HCT116 (cell line): ENCODE results near the gene HNRNPU. TPM values are rescaled to one million over a fixed set of nuclear protein-coding genes. Genes with fewer than 3 reads are reported as not detected.

ENCODE experiments used
- ATAC-seq: fragments of 200-7000 bp; cut with Tn5 transposase; 2 replicates; pipeline ENCODE4 v1.9.1; 2020; ENCODE audit warnings: mild to moderate bottlenecking, moderate library complexity
- BruUV-seq: library from RNA; stranded (reverse); fragments of 400-500 nt; replicated peaks from 2 replicates; lab custom pipeline; 2021; lab: Mats Ljungman, UMichigan
- CTCF ChIA-PET: fragments of 300-600 bp; sonication (Branson Sonifier 250); formaldehyde crosslinking; loops from one replicate; lab custom pipeline; 2021; ENCODE audit warnings: antibody characterized with exemption; lab: Charles Lee
- POLR2A ChIA-PET: fragments of 300-600, 350-600 bp; sonication (Branson Sonifier 250); formaldehyde crosslinking; loops from one replicate; lab custom pipeline; 2021; ENCODE audit warnings: antibody characterized with exemption; lab: Charles Lee
- RAD21 ChIA-PET, 2 experiments: fragments of 300-600 bp; sonication (Branson Sonifier 250); formaldehyde crosslinking; loops; one replicate each; lab custom pipeline; 2023; ENCODE audit warnings: low total read pairs in 2 of 2; ENCODE audit not compliant: uncharacterized antibody in 2 of 2, unreplicated experiment in 2 of 2, low non-redundant PET in 1 of 2; lab: Charles Lee
- DNase-seq: peaks from one replicate; pipeline ENCODE4 v3.0.0-alpha.2; 2010; ENCODE audit warnings: low read depth, low spot score
- H2AFZ ChIP-seq: fragments of 200-600 bp; shearing (Covaris generic), sonication (generic); 2 replicates; pipeline ENCODE4 v1.6.1; 2017; ENCODE audit warnings: low read depth, mixed run types, mixed read lengths, antibody characterized with exemption, low read length; ENCODE audit not compliant: poor library complexity, severe bottlenecking
- H3K27ac ChIP-seq: 2 replicates; pipeline ENCODE4 v1.5.1; 2012; ENCODE audit warnings: low read depth, low read length
- H3K27me3 ChIP-seq: fragments of 200-600 bp; sonication (generic); 2 replicates; pipeline ENCODE4 v1.6.1; 2016; ENCODE audit warnings: mixed run types, low read length, mixed read lengths; ENCODE audit not compliant: insufficient read depth
- H3K36me3 ChIP-seq, 2 experiments: fragments of 200-500 bp in 1 of 2; fragments of 200-600 bp in 1 of 2; sonication (Bioruptor generic) in 1 of 2; sonication (generic) in 1 of 2; 2 replicates each; pipeline versions ENCODE4 v1.5.1 to v1.6.1; 2014 to 2016; ENCODE audit warnings: low read length in 2 of 2, inconsistent platforms in 1 of 2, mixed read lengths in 1 of 2, mixed run types in 1 of 2; ENCODE audit not compliant: insufficient read depth in 2 of 2, control insufficient read depth in 1 of 2
- H3K4me1 ChIP-seq, 2 experiments: fragments of 200-600 bp in 1 of 2; sonication (generic) in 1 of 2; 2 replicates each; pipeline versions ENCODE4 v1.5.1 to v1.6.1; 2012 to 2017; ENCODE audit warnings: low read length in 2 of 2, inconsistent platforms in 1 of 2, mild to moderate bottlenecking in 1 of 2, mixed read lengths in 1 of 2, mixed run types in 1 of 2, moderate library complexity in 1 of 2; ENCODE audit not compliant: insufficient read depth in 2 of 2, control insufficient read depth in 1 of 2
- H3K4me2 ChIP-seq: fragments of 200-600 bp; sonication (generic); 2 replicates; pipeline ENCODE4 v1.6.1; 2017; ENCODE audit warnings: mixed run types, low read length, mixed read lengths
- H3K4me3 ChIP-seq, 2 experiments: fragments of 200-600 bp in 1 of 2; sonication (generic) in 1 of 2; replicated peaks in 1 of 2; 2 replicates each; pipeline ENCODE4 v1.5.1; 2011 to 2016; ENCODE audit warnings: low read length in 2 of 2, control low read depth in 1 of 2, low read depth in 1 of 2, mild to moderate bottlenecking in 1 of 2, mixed read lengths in 1 of 2, mixed run types in 1 of 2
- H3K79me2 ChIP-seq: fragments of 200-600 bp; sonication (generic); 2 replicates; pipeline ENCODE4 v1.6.1; 2017; ENCODE audit warnings: mild to moderate bottlenecking, mixed run types, low read length, moderate library complexity, mixed read lengths; ENCODE audit not compliant: insufficient read depth
- H3K9ac ChIP-seq: fragments of 200-600 bp; sonication (generic); 2 replicates; pipeline ENCODE4 v1.6.1; 2016; ENCODE audit warnings: low read length, mixed read lengths
- H3K9me2 ChIP-seq: fragments of 200-600 bp; sonication (generic), shearing (Covaris generic); 2 replicates; pipeline ENCODE4 v1.6.1; 2017; ENCODE audit warnings: mixed run types, mild to moderate bottlenecking, moderate library complexity; ENCODE audit not compliant: insufficient read depth
- H3K9me3 ChIP-seq, 2 experiments: fragments of 200-500 bp in 1 of 2; fragments of 200-600 bp in 1 of 2; sonication (Bioruptor generic) in 1 of 2; sonication (generic) in 1 of 2; 2 replicates each; pipeline ENCODE4 v1.6.1; 2014 to 2017; ENCODE audit warnings: low read length in 2 of 2, mixed read lengths in 2 of 2, inconsistent platforms in 1 of 2, low read depth in 1 of 2, mild to moderate bottlenecking in 1 of 2, mixed run types in 1 of 2, moderate library complexity in 1 of 2; ENCODE audit not compliant: control insufficient read depth in 1 of 2, insufficient read depth in 1 of 2
- H4K20me1 ChIP-seq: fragments of 200-600 bp; sonication (generic), shearing (Covaris generic); 2 replicates; pipeline ENCODE4 v1.6.1; 2017; ENCODE audit warnings: mixed run types, mild to moderate bottlenecking, moderate library complexity; ENCODE audit not compliant: insufficient read depth
- ATF3 ChIP-seq: IDR thresholded peaks from 2 replicates; pipeline ENCODE4 v1.6.1; 2012
- CBX3 ChIP-seq: IDR thresholded peaks from 2 replicates; pipeline ENCODE4 v1.6.1; 2012; ENCODE audit warnings: low read depth
- CEBPB ChIP-seq: IDR thresholded peaks from 2 replicates; pipeline ENCODE4 v1.6.1; 2012; ENCODE audit warnings: low read depth
- CTCF ChIP-seq, 3 experiments: fragments of 200-600 bp in 1 of 3; sonication (generic) in 1 of 3; IDR thresholded peaks in 2 of 3; conservative IDR thresholded peaks in 1 of 3; 2 replicates each; pipeline ENCODE4 v1.5.1; 2012 to 2017; ENCODE audit warnings: low read depth in 2 of 3, low read length in 2 of 3, antibody characterized with exemption in 1 of 3, borderline replicate concordance in 1 of 3, control low read depth in 1 of 3, mild to moderate bottlenecking in 1 of 3, mixed read lengths in 1 of 3, mixed run types in 1 of 3, moderate library complexity in 1 of 3; ENCODE audit not compliant: insufficient read depth in 1 of 3
- EZH2phosphoT487 ChIP-seq: fragments of 200-600 bp; IDR thresholded peaks from 2 replicates; pipeline ENCODE4 v1.6.1; 2018; ENCODE audit warnings: antibody characterized with exemption, borderline replicate concordance
- FOSL1 ChIP-seq: IDR thresholded peaks from 2 replicates; pipeline ENCODE4 v1.6.1; 2012; ENCODE audit warnings: low read depth
- JUND ChIP-seq: IDR thresholded peaks from 2 replicates; pipeline ENCODE4 v1.6.1; 2012
- MAX ChIP-seq: IDR thresholded peaks from 2 replicates; pipeline ENCODE4 v1.6.1; 2012
- POLR2AphosphoS5 ChIP-seq: IDR thresholded peaks from 2 replicates; pipeline ENCODE4 v1.6.1; 2011; ENCODE audit warnings: mild to moderate bottlenecking, low read depth, low read length, moderate library complexity
- REST ChIP-seq: IDR thresholded peaks from 2 replicates; pipeline ENCODE4 v1.6.1; 2012; ENCODE audit warnings: low read depth
- SIN3A ChIP-seq: IDR thresholded peaks from 2 replicates; pipeline ENCODE4 v1.6.1; 2012; ENCODE audit warnings: low read depth
- ZFX ChIP-seq: fragments of 450-650 bp; IDR thresholded peaks from 2 replicates; pipeline ENCODE4 v1.6.1; 2017
- ZNF274 ChIP-seq: fragments of 200-500 bp; sonication (Bioruptor generic); IDR thresholded peaks from 2 replicates; pipeline ENCODE4 v1.6.1; 2014; ENCODE audit warnings: mild to moderate bottlenecking, low read depth, low read length, inconsistent platforms
- intact Hi-C: fragments of 100-400 bp; cut with micrococcal nuclease; formaldehyde crosslinking; loops from 2 replicates; pipeline ENCODE4 v1.10.0; 2022
- total RNA-seq: library from RNA; stranded (reverse); gene quantifications from one replicate; pipeline ENCODE4 v1.2.1, GENCODE V29; 2021; ENCODE audit not compliant: unreplicated experiment

Gene HNRNPU
- total RNA-seq, 1 experiment from 2014 or later: 424 TPM

- TF ChIP-seq REST: no peak
- no peak for TF ChIP-seq POLR2AphosphoS5
- no peak for TF ChIP-seq ATF3
- TF ChIP-seq FOSL1: no peak
- no peak for TF ChIP-seq CTCF (IDR thresholded peaks at IDR 0.05 in 2 of 3, conservative IDR thresholded peaks at IDR 0.05 in 1 of 3; ENCODE audit: borderline replicate concordance in 1 of 3, insufficient read depth in 1 of 3, low read depth in 2 of 3, low read length in 2 of 3)
- no peak for TF ChIP-seq MAX
- TF ChIP-seq JUND: no peak
Observed at GRCh38 chr1:244893836-244894235, 29.5 kb upstream of the HNRNPU start (continued).

GRCh38 chr1:244887281-244887680 lies 22.9 kb upstream of the HNRNPU start:
- no peaks in the 10 kb centered on the region for H3K79me2 ChIP-seq
- no peak overlapping the region for H3K4me2 ChIP-seq
- no peak overlapping the region for H3K9ac ChIP-seq
- H3K27me3 ChIP-seq: no peaks in the 10 kb centered on the region
- H3K9me3 ChIP-seq: no peaks in the 10 kb centered on the region
- H3K4me3 ChIP-seq: no peak overlapping the region
- H2AFZ ChIP-seq: no peak overlapping the region
- POLR2A ChIA-PET: no interaction called here
- DNase-seq (no peak), ATAC-seq (no peak)
- CTCF ChIA-PET: no interaction called here
- H3K4me1 ChIP-seq: peaks cover 0 to 1% of the 10 kb centered on the region in 2 experiments; a peak in 1 of 4 replicates
- no TSS peak for BruUV-seq
- TF ChIP-seq SIN3A (no peak), ZFX (no peak), FOSL1 (no peak), CBX3 (no peak), CEBPB (no peak), ZNF274 (no peak), EZH2phosphoT487 (no peak)
- H4K20me1 ChIP-seq: no peaks in the 10 kb centered on the region
- H3K9me2 ChIP-seq: no peaks in the 10 kb centered on the region
- H3K27ac ChIP-seq: no peak overlapping the region
- RAD21 ChIA-PET: no interaction called here
- H3K36me3 ChIP-seq: no peaks in the 10 kb centered on the region
- intact Hi-C loops: no loop called here
